Amniotic epithelial cell (primary cell): Measurements from ENCODE around the gene SULT1A3.
"Not testable (repeated sequence)": the region's sequence is repeated elsewhere in the genome, so short reads cannot be mapped to it uniquely, and the experiment has no call there.

Source experiments
- DNase-seq: peaks from one replicate; pipeline ENCODE4 v3.0.0-alpha.2; 2010; ENCODE audit warnings: low read depth

The SULT1A3 gene

DNA sequence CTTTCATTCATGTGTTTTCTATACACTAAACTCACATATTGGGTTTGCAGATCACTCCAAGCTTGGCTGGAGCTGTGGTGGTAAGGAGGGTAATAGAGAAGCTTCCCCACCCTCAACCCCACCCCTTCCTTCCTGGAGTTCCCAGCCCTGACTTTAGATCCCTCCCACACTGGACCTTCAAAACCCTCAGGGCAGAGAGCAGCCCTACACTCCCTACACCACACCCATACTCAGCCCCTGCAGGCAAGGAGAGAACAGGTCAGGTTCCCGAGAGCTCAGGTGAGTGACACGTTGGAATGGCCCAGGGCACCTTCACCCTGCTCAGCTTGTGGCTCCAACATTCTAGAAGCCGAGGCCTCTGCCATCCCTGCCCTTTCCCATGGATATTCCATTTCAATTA lies at the start of gene SULT1A3:
TSS of gene SULT1A3 (plus strand) at position 207 of the 400 bp plus-strand sequence. CDS start 1,474 bp downstream, outside the sequence.
- not testable (repeated sequence) for DNase-seq

DNA sequence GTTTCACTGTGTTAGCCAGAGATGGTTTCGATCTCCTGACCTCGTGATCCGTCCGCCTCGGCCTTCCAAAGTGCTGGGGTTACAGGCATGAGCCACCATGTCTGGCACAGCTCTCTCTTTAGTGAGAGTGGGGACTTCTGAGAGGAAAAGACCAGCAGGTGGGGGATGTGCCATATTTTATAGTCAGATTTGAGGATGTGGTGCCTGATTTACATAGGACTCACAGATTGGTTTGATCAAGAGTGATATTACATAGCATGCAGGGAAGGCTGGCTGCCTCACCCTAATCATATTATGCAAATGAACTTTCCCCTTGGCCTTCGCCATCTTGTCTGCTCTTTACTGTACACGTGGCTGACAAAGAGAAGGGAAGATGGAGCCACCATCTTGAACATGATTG lies 48.0 kb upstream of the SULT1A3 start:
- DNase-seq: no peak

DNA sequence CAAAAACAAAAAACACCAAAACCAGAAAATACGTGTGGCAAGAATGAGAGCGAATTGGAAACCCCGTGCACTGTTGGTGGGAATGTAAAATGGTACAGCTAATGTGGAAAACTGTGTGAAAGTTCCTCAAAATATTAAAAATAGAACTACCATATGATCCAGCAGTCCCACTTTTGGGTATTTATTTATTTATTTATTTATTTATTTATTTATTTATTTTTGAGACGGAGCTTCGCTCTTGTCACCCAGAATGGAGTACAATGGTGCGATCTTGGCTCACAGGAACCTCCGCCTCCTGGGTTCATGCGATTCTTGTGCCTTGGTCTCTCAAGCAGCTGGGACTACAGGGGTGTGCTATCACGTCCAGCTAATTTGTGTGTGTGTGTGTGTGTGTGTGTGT lies 46.5 kb upstream of the SULT1A3 start:
- DNase-seq: no peak

DNA sequence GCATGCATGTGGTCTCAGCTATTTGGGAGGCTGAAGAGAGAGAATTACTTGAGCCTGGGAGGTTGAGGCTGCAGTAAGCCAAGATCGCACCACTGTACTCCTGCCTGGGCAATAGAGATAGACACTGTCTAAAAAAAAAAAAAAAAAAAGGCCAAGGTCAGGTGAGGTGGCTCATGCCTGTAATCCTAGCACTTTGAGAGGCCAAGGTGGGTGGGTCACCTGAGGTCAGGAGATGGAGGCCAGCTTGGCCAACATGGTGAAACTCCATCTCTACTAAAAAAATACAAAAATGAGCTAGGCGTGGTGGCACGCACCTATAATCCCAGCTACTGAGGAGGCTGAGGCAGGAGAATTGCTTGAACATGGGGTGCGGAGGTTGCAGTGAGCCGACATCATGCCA lies 43.9 kb upstream of the SULT1A3 start:
- no peak for DNase-seq

DNA sequence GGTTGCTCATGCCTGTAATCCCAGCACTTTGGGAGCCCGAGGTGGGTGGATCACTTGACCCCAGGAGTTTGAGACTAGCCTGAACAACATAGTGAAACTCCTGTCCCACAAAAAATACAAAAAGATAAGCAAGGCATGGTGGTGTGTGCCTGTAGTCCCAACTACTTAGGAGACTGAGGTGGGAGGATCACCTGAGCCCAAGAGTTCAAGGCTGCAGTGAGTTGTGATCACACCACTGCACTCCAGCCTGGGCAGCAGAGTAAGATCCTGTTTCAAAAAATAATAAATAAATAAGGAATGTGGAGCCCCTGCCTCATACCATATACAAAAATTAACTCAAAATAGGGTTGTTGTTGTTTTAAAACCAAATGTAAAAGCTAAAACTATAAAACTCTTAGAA lies 41.8 kb upstream of the SULT1A3 start:
- DNase-seq: no peak

DNA sequence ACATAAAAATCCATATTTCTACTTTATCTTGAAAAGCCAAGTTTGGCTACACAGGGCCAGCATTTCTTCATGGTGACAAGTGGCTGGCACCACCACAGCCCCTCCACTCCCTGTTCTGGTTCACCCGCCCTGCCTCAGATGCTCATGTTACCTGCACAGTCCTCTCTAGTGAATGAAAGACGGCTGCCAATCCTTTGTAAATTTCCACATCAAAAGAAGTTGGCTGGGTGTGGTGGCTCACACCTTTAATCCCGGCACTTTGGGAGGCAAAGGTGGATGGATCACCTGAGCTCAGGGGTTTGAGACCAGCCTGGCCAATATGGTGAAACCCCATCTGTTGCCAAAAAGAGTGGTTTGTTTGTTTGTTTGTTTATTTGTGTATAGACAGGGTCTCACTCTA lies 35.5 kb upstream of the SULT1A3 start:
- no peak for DNase-seq

DNA sequence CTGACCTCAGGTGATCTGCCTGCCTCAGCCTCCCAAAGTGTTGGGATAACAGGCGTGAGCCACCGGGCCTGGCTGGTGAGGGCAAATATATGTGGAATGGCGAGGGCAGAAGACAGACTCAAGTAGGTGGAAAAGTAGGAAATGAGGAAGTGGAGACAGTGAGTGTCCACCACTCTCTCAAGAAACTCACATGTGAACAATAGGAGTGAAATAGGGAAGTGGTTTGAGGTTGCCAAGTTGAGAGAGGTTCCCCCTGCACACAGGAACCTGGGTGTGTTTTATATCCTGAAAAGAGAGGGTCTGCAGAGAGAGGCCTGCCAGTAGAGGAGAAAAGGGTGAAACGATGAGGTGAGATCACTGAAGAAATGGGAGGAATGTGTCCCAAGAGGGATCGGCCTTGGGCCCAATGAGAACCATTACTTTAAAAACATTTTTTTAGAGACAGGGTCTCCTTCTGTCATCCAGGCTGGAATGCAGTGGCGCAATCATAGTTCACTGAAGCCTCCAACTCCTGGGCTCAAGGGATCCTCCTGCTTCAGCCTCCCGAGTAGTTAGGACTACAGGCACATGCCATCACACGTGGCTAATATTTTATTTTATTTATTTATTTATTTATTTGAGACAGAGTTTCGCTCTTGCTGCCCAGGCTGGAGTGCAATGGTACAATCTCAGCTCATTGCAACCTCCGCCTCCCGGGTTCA lies 32.7 kb upstream of the SULT1A3 start:
- no peak for DNase-seq

DNA sequence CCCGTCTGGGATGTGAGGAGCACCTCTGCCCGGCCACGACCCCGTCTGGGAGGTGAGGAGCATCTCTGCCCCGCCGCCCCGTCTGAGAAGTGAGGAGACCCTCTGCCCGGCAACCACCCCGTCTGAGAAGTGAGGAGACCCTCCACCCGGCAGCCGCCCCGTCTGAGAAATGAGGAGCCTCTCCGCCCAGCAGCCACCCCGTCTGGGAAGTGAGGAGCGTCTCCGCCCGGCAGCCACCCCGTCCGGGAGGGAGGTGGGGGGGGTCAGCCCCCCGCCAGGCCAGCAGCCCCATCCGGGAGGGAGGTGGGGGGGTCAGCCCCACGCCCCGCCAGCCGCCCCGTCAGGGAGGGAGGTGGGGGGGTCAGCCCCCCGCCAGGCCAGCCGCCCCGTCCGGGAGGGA lies 30.3 kb upstream of the SULT1A3 start:
- not testable (repeated sequence) for DNase-seq

DNA sequence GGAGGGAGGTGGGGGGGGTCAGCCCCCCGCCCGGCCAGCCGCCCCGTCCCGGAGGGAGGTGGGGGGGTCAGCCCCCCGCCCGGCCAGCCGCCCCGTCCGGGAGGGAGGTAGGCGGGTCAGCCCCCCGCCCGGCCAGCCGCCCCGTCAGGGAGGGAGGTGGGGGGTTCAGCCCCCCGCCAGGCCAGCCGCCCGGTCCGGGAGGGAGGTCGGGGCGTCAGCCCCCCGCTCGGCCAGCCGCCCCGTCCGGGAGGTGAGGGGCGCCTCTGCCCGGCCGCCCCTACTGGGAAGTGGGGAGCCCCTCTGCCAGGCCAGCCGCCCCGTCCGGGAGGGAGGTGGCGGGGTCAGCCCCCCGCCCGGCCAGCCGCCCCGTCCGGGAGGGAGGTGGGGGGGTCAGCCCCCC lies 29.6 kb upstream of the SULT1A3 start:
- not testable (repeated sequence) for DNase-seq

DNA sequence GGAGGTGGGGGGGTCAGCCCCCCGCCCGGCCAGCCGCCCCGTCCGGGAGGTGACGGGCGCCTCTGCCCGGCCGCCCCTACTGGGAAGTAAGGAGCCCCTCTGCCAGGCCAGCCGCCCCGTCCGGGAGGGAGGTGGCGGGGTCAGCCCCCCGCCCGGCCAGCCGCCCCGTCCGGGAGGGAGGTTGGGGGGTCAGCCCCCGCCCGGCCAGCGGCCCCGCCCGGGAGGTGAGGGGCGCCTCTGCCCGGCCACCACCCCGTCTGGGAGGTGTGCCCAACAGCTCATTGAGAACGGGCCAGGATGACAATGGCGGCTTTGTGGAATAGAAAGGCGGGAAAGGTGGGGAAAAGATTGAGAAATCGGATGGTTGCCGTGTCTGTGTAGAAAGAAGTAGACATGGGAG lies 28.9 kb upstream of the SULT1A3 start:
- DNase-seq: not testable (repeated sequence)

DNA sequence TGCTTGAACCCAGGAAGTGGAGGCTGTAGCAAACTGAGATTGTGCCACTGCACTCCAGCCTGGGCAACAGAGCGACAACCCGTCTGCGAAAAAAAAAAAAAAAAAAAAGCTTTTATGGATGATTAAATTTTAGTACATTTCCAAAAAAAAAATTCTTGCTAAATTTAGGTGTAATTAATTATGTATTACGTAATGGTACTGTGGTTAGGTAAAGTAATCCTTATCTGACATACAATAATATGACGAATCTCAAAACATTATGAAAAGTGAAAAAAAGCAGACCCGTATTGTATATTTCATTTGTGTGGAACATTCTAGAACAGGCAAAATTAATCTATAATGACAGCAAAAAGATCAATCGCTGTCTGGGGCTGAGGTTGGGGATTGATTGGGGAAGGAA lies 26.0 kb upstream of the SULT1A3 start:
- peak; percentile 63 for DNase-seq

DNA sequence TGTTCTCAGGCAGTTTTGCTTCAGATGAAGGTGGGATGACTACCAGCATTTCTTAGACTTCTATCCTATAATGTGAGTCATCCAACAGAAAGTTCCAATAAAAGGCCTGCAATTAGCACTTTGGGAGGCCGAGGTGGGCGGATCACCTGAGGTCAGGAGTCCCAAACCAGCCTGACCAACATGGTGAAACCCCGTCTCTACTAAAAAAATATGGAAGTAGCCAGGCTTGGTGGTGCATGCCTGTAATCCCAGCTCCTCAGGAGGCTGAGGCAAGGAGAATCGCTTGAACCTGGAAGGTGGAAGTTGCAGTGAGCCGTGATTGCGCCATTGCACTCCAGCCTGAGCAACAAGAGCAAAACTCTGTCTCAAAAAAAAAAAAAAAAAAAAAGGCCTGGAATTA lies 22.2 kb upstream of the SULT1A3 start:
- DNase-seq: peak; percentile 16

DNA sequence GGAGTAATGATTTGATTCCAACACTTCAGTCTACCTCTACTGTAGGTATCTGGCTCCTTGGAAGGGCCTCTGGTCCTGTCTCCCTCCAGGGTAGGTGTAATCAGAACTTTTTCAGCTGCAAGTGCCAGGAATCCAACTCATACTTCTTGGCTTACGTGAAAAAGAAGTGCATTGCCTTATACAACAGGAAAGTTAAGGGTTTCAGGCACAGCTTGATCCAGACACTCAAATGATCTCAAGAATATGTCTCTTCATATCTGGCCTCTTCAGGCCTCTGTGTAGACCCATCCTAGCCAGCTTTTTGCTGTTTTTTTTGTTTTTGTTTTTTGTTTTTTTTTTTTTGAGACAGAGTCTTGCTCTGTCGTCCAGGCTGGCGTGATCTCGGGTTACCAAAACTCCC lies 19.9 kb upstream of the SULT1A3 start:
- DNase-seq: no peak

DNA sequence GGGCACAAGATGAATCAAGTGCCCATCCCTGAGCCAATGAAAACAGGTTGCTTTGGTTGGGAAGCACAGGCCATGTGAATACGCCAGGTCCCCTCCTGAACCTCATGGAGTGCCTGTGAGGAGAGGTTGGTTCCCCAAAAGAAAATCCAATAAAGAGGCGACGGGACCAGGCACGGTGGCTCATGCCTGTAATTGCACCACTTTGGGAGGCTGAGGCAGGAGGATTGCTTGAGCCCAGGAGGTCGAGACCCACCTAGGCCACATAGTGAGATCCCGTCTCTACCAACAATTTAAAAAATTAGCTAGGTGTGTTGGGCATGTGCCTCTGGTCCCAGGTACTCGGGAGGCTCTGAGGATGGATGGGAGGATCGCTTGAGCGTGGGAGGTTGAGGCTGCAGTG lies 19.1 kb upstream of the SULT1A3 start:
- no peak for DNase-seq

DNA sequence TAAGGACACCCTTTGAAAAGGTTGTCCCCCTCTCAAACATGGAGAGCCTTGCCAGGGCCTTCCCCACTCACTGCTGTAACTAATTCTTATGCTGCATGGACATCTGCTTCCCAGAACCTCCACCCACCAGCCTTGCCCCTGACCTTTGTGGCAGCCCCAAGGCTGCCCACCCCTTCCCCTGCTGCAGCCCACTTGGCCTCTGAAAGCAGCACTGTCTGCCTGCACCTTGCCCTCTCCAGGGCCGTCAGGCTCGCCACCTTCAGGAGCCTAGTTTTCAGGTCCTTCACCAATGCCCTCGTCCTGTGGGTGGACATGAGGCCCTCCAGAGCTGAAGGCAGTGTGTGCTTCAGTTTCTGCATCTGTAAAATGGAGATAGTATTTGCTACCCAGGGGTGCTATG lies 18.3 kb upstream of the SULT1A3 start:
- DNase-seq: no peak

DNA sequence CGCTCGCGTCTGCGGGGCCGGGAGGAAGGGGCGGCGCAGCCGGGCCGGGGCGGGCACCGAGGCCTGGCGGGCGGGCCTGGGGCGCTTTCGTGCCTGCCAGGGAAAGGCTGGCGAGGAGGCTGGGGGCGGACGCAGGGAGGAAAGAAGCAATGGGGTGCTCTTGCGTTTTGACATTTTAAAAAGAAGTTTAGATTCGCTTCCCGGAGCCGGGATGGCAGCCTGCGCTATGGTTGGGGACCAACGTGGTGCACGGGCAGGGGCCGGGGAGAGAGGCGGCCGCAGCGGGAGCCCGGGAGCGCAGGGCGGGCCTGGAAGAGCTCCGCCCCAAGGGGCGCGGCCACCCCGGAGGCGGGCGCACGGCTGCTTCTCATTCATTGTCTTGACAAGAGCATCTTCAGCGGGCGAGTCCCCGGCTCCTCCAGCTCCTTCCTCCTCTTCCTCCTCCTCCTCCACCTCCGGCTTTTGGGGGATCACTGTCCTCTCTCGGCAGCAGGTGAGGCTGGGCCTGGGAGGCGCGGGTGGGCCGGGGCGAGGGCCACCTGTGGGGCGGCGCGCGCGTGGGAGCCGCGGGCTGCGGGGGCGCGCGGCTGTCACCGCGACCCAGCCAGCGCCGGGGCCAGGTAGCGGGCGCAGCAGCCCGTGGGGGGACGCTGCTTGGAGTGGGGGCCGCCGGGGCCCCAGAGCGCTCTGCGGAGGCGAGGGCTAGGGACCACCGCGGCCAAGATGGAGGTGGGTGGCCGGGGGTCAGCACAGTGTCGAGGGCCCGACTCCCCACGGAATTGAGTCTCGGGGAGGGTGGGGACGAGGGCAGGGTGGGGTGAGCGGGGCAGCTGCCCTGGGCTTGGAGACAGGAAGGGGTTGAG lies 15.6 kb upstream of the SULT1A3 start, which contains the start of gene CORO1A:
TSS of gene CORO1A (plus strand) at position 370 of the 863 bp plus-strand sequence. CDS start 1,608 bp downstream, outside the sequence.
- DNase-seq: peak; percentile 66

DNA sequence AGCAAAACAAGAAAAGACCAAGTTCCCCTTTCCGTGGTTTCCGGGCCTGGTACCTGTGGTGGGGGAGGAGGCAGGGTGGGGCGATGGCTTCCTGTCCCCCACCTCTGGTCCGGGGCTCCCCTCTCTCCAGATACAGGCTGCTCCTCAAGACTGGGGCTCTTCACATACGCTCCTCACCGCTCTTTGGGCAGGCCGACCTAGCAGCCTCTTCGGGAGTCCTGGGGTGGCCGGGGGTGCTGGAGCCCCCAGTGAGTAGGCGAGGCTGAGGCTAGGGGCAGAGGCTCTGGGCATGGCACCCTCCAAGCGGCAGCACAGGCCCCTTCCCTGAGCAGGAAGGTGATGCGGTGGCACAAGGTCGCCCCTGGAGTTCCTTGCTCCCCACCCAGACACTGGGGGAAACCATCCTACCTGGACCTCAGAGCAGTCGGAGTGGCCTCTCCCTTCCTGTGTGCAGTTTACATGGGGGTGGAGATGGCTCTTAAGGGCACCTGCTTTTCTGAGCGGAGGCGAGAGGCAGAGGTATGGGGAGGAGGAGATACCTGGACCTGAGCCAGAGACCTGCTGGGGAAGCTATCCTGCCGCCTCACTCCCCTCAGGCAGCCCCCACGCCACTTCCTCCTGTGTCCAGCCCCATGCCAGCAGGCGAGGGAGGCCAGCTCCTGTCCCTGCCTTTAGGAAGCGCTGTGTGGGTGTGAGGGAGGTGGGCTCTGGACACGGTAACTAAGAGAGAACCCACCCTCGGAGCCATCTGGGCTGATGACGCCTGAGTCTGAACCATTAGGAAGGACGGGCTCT lies 14.8 kb upstream of the SULT1A3 start:
- no peak for DNase-seq

DNA sequence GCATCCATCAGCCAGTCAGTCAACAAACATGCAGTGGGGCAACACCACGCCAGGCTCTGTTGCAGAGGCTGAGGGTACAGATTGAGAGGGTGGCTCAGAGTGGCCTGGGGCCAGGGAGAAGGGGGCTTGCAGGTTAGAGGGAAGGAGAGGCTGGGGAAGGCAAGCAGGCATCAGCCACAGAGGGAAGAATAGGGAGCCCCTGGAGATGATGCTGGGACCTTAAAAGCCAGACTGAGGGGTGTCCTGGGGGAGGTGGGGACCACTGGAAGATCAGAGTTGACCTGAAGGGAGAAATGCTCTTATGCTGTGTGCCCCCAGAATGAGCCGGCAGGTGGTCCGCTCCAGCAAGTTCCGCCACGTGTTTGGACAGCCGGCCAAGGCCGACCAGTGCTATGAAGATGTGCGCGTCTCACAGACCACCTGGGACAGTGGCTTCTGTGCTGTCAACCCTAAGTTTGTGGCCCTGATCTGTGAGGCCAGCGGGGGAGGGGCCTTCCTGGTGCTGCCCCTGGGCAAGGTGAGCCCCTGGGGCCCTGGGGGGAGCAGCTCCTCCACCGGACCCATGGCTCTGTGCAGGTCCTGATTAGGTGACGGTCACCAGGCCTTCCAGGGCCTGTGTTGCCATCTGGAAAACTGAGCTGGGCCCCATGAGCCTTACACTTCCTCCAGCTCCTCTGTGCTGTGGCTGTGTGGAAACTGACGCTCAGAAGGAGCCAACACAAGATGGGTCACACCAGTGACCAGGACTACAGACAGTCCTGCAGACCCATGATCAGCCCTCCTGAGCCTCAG lies 14.0 kb upstream of the SULT1A3 start:
- DNase-seq: no peak

DNA sequence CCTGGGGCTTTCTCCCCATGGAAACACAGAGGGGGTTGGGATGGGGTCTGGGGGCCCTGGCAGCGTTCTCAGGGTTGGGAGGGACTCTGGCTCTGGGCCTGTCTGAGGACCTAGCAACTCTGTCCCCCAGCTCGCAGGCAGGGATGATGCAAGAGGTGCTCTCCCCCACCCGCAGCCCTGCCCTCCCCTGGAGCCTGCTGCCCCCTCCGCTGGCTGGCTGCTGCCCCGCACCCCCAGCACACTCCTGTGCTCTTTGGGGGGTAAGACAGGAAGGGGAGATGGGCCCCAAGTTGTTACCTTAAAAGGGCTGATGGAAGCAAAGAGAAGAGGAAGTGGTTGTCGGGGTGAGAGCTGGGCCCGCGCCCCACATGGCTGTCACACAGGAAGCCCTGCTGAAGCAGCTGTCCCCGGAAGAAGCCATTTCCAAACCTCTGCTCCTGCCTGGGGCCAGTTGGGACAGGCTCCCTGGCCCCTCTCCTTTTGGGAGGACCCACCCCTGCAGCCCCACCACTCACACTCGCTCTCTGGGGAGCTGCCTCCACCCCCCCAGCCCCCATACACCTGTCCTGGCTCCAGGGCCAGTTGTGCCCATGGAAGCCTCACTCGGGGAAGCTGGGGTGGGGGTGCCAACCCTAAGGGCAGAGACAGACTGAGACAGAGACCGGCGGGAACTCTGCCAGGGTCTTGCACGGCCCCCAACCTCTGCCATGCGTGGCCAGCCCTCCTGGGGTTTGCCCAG lies 13.2 kb upstream of the SULT1A3 start:
- DNase-seq: no peak

DNA sequence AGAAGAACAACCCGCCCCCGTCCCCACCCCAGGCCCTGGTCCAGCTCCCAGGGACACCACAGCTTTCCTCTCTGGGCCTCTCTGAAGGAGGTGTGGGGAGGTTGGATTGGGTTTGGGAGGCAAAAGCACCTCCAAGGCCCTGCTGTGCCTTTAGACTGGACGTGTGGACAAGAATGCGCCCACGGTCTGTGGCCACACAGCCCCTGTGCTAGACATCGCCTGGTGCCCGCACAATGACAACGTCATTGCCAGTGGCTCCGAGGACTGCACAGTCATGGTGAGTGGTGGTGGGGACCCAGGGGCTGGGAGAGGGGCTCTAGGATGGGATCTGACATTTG lies 12.6 kb upstream of the SULT1A3 start:
- no peak for DNase-seq
